Testis (tissue), 2 donors: ENCODE data around the gene PPP1R18.

Experiments
- POLR2A ChIP-seq: fragments of 450-650 bp; IDR thresholded peaks from one replicate; pipeline ENCODE4 v1.6.1; 2017; ENCODE audit warnings: antibody characterized with exemption, mild to moderate bottlenecking, moderate library complexity
- TF ChIP-seq, protein P1 (sequence below), 3 experiments: fragments of 450-650 bp in 2 of 3; fragments of 200-600 bp in 1 of 3; sonication (generic) in 1 of 3; IDR thresholded peaks; one replicate each; pipeline ENCODE4 v1.5.1; 2016 to 2019; ENCODE audit warnings: antibody characterized with exemption in 3 of 3, mild to moderate bottlenecking in 2 of 3, moderate library complexity in 1 of 3

DNA sequence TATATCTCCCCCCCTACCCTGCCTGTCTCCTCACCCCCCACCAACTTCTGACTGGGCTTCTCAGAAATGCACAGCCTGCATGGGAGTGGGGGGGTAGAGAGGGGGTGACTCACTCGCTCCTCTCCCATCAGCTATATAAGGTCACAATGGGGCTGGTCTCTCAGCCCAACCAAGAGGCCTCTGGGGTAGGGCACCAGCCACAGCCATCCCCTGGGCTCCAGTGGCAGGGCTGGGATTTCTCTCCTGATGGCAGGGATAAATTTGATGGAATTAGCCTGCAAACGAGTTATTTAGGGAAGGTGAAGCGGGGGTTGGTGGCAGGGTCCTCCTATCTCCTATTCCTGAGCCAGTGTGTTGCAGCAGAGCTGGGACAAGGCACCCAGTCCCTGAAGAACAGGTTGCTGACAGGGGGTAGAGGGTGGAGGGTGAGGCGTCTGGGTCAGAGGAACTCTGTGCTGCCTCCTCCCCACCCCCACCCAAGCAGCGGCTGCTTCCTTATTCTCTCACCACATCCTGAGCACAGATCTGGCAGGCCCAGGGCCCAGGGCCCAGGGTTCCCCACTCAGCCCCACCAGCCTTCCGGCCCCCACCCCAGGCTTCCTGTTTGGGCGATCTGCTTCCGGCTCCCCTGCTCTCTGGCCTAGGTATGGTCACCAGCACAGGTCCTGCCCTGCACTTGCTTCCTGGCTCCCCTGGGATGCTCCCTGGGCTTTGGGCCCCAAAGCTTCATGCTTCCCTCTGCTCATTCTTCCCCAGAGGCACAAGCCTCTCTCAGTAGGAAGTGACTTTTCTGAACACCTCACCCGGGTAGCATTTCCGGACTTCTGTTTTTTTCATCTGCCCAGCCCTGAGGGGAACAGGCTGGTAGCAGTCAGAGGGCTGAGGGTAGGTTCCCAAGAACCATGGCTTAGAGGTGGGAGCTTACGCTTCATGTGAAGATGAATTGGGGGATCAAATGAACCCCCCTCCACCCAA, 4.0 kb downstream of the PPP1R18 start:
- TF ChIP-seq, protein P1, sequence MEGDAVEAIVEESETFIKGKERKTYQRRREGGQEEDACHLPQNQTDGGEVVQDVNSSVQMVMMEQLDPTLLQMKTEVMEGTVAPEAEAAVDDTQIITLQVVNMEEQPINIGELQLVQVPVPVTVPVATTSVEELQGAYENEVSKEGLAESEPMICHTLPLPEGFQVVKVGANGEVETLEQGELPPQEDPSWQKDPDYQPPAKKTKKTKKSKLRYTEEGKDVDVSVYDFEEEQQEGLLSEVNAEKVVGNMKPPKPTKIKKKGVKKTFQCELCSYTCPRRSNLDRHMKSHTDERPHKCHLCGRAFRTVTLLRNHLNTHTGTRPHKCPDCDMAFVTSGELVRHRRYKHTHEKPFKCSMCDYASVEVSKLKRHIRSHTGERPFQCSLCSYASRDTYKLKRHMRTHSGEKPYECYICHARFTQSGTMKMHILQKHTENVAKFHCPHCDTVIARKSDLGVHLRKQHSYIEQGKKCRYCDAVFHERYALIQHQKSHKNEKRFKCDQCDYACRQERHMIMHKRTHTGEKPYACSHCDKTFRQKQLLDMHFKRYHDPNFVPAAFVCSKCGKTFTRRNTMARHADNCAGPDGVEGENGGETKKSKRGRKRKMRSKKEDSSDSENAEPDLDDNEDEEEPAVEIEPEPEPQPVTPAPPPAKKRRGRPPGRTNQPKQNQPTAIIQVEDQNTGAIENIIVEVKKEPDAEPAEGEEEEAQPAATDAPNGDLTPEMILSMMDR (IDR thresholded peaks at IDR 0.05) = no peak
- no peak for TF ChIP-seq POLR2A
